CD4-positive, alpha-beta memory T cell (primary cell): Measurements from ENCODE around the gene AHDC1. TPM values are rescaled to one million over a fixed set of nuclear protein-coding genes. Genes with fewer than 3 reads are reported as not detected.
"Not testable (repeated sequence)": the region's sequence is repeated elsewhere in the genome, so short reads cannot be mapped to it uniquely, and the experiment has no call there.

Source experiments
- CTCF ChIA-PET: fragments of 350-600 bp; sonication (Branson Sonifier 250); formaldehyde crosslinking; loops from one replicate; lab custom pipeline; 2021; ENCODE audit warnings: inconsistent platforms; ENCODE audit not compliant: partially characterized antibody; lab: Charles Lee
- POLR2A ChIA-PET: fragments of 350-600 bp; sonication (Branson Sonifier 250); formaldehyde crosslinking; loops from one replicate; lab custom pipeline; 2021; ENCODE audit not compliant: partially characterized antibody; lab: Charles Lee
- DNase-seq, 5 donors: peaks; one replicate each; pipeline versions ENCODE4 v3.0.0 to v3.0.0-alpha.2; 2020 to 2022; ENCODE audit warnings: mixed read lengths in 1 of 5
- H3K27ac ChIP-seq: one replicate; pipeline ENCODE4 v1.7.0; 2013; ENCODE audit warnings: low read depth, low read length
- H3K27me3 ChIP-seq: 2 replicates; pipeline ENCODE4 v1.7.0; 2013; ENCODE audit warnings: mild to moderate bottlenecking, low read length, moderate library complexity; ENCODE audit not compliant: insufficient read depth
- H3K36me3 ChIP-seq: 2 replicates; pipeline ENCODE4 v1.7.0; 2013; ENCODE audit warnings: mild to moderate bottlenecking, low read length, moderate library complexity; ENCODE audit not compliant: insufficient read depth
- H3K4me1 ChIP-seq: 2 replicates; pipeline ENCODE4 v1.7.0; 2013; ENCODE audit warnings: mild to moderate bottlenecking, low read length, moderate library complexity; ENCODE audit not compliant: insufficient read depth
- H3K4me3 ChIP-seq, 2 donors: one replicate each; pipeline ENCODE4 v1.7.0; 2013; ENCODE audit warnings: low read length in 2 of 2, mild to moderate bottlenecking in 1 of 2
- H3K9me3 ChIP-seq, 2 donors: one replicate each; pipeline ENCODE4 v1.7.0; 2013; ENCODE audit warnings: low read length in 2 of 2, control low read depth in 1 of 2; ENCODE audit not compliant: control insufficient read depth in 1 of 2
- H3K27ac Mint-ChIP-seq, 7 donors: one replicate each; pipeline ENCODE4 v1.8.0; 2020 to 2021; ENCODE audit warnings: mixed read lengths in 7 of 7, mild to moderate bottlenecking in 6 of 7, inconsistent platforms in 3 of 7, moderate library complexity in 3 of 7
- H3K27me3 Mint-ChIP-seq, 2 donors: one replicate each; pipeline ENCODE4 v1.8.0; 2020 to 2021; ENCODE audit warnings: mixed read lengths in 2 of 2
- H3K36me3 Mint-ChIP-seq, 2 donors: one replicate each; pipeline ENCODE4 v1.8.0; 2020 to 2021; ENCODE audit warnings: mixed read lengths in 2 of 2, inconsistent platforms in 1 of 2, mild to moderate bottlenecking in 1 of 2
- H3K4me1 Mint-ChIP-seq, 4 donors: one replicate each; pipeline ENCODE4 v1.8.0; 2020 to 2021; ENCODE audit warnings: mixed read lengths in 4 of 4, mild to moderate bottlenecking in 1 of 4
- H3K4me3 Mint-ChIP-seq, 8 donors: one replicate each; pipeline ENCODE4 v1.8.0; 2020 to 2021; ENCODE audit warnings: mixed read lengths in 8 of 8, mild to moderate bottlenecking in 7 of 8, moderate library complexity in 6 of 8, inconsistent platforms in 3 of 8
- H3K9me3 Mint-ChIP-seq, 8 donors: one replicate each; pipeline ENCODE4 v1.8.0; 2020 to 2021; ENCODE audit warnings: mixed read lengths in 8 of 8, mild to moderate bottlenecking in 5 of 8, inconsistent platforms in 3 of 8, moderate library complexity in 1 of 8
- intact Hi-C: fragments of 100-400 bp; cut with micrococcal nuclease; formaldehyde crosslinking; loops from one replicate; pipeline ENCODE4 v1.15.1; 2023
- polyA plus RNA-seq, 2 donors: library from polyadenylated mRNA; unstranded; fragments of 300-500 nt; fragmentation: Illumina TruSeq; gene quantifications; one replicate each; pipeline ENCODE4 v1.2.3, GENCODE V29; 2021
- total RNA-seq, 2 experiments: library from RNA; stranded (reverse); gene quantifications; one replicate each; pipeline ENCODE4 v1.2.3, GENCODE V29; 2021

Gene AHDC1
- total and polyA plus RNA-seq, 4 experiments from 2014 or later, result 0.02 to 19.2 (median 10.0) TPM

DNA sequence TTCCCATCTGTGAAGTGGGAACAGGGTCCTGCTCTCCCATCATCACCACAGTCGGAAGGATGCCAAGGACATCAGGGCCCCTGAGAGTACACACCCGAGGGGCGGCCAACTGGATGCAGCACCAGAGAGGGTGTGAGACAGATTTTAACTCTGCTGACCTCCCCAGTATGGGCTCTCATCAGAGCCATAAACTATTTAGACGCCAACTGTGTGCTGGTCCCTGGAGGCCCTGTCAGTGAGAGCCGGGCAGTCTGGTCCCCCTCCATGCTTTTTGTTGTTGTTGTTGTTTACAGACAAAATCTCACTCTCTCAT is 29.3 kb upstream of the AHDC1 start:
- H3K4me1 ChIP-seq, result peaks cover 75% of the 10 kb centered on the region
- peak overlapping the region in 1 of 2 donors; percentile 38 for H3K4me3 ChIP-seq
- peak overlapping the region; percentile 53 to 91 (median 80) for H3K4me3 Mint-ChIP-seq
- ChIA-PET CTCF (interaction anchor here (1.6 to 5.0 kb wide), 2 partner anchors 15 to 30 kb away, joined by 5 to 13 read pairs; no protein-coding TSS in a partner anchor), POLR2A (interaction anchor here (1.0 to 2.0 kb wide), 3 partner anchors 14 to 30 kb away, joined by 3 to 11 read pairs (median 8); no protein-coding TSS in a partner anchor)
- intact Hi-C loops, result no loop called here
- H3K27ac Mint-ChIP-seq, result peak overlapping the region; percentile 81 to 93 (median 89)
- peaks cover 52 to 92% (median 65%) of the 10 kb centered on the region in 4 donors for H3K4me1 Mint-ChIP-seq
- no peaks in the 10 kb centered on the region for H3K9me3 ChIP-seq
- peak overlapping the region; percentile 62 for H3K27ac ChIP-seq
- no peaks in the 10 kb centered on the region for H3K36me3 Mint-ChIP-seq
- DNase-seq, result no peak
- H3K27me3 Mint-ChIP-seq, result no peaks in the 10 kb centered on the region
- H3K9me3 Mint-ChIP-seq, result no peaks in the 10 kb centered on the region
- H3K36me3 ChIP-seq, result no peaks in the 10 kb centered on the region
- H3K27me3 ChIP-seq, result no peaks in the 10 kb centered on the region

DNA sequence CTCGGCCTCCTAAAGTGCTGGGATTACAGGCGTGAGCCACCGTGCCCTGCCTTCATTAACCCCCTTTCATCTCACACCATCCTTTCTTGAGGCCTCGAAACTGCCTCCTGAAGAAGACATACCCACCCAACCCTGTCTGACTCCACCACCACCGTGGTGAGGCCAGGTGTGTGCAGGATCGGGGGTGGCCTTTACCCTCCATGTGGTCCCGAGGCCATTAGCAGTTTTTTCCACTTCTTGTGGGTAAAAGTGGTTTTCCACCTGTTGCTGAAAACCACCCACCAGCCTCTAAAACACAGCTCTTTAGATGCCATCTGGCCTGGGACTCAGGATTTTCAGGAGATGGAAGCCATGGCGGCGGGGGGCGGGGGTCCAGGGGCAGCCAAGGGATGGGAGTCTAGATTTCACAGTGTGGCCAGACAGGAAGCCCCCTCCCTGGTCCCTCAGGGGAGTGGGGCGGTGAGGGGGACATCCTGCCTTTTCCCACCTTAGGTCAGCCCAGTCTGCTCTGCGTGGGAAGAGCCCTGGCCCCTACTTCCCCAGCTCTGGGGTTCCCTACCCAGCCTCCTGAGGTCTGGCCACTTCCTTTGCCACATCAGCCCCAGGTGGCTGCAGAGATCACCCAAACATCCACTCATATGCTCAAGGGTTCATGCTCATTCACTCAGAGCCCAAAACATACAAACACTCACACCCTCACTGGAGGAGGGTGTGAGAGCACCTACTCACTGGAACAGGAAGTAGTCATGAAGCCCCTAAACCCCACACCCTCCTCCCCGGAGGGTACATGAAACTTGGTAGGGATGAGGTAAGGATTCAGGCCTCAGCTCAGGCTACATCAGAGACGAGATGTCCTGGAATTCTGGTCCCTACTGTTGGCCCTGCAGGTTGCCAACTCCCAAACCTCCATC is 28.7 kb upstream of the AHDC1 start:
- intact Hi-C loops, result no loop called here
- no peak overlapping the region for H3K4me3 ChIP-seq

DNA sequence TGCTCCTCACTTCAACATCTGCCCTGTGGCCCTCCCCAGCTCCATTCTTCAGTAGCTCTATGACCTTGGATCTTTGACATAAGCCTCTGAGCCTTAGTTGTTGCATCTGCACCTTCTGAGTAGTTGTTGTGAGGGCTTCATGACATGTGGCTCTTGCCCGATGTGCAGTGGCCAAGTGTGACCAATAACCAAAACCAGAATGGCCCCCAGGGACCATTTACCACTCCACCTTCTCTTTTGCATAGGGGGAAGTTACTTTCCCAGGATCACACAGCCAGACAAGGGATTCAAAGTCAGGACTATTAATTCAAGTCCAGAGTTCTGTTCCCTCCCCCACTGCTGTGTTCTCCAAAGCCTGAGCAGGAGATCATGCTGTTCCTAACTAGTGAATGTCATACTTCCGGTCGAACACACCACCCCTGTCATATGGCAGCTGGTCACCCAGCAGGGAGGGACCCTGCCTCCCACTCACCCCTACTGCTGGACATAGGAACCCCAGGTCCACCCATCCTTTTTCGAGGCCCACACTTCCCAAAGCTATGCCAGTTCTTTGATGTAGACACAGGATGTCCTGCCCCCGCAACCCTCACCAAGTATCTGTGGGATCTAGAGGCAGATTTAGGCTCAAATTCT is 27.0 kb upstream of the AHDC1 start:
- no peaks in the 10 kb centered on the region for H3K27me3 ChIP-seq
- intact Hi-C loops, result no loop called here
- H3K9me3 Mint-ChIP-seq, result no peaks in the 10 kb centered on the region
- peak overlapping the region in 6 of 7 donors; percentile 36 to 89 (median 72) for H3K27ac Mint-ChIP-seq
- peak overlapping the region; percentile 31 for H3K27ac ChIP-seq
- H3K27me3 Mint-ChIP-seq, result no peaks in the 10 kb centered on the region
- no peak overlapping the region for H3K4me3 ChIP-seq
- H3K9me3 ChIP-seq, result no peaks in the 10 kb centered on the region
- no peaks in the 10 kb centered on the region for H3K36me3 Mint-ChIP-seq
- no peak for DNase-seq
- H3K4me1 ChIP-seq, result peaks cover 65% of the 10 kb centered on the region
- H3K4me3 Mint-ChIP-seq, result peak overlapping the region in 5 of 8 donors; percentile 7 to 91 (median 67)
- ChIA-PET POLR2A (interaction anchor here (0.8 to 1.6 kb wide), 4 partner anchors 12 to 32 kb away, joined by 3 to 5 read pairs (median 4); no protein-coding TSS in a partner anchor), CTCF (interaction anchor here (1.0 to 5.0 kb wide), 5 partner anchors 13 to 32 kb away, joined by 3 to 13 read pairs (median 3); no protein-coding TSS in a partner anchor)
- H3K4me1 Mint-ChIP-seq, result peaks cover 47 to 74% (median 55%) of the 10 kb centered on the region in 4 donors
- no peaks in the 10 kb centered on the region for H3K36me3 ChIP-seq

More for the DNA sequence above, 28.7 kb upstream of the AHDC1 start:
- POLR2A ChIA-PET, result interaction anchor here (0.6 to 2.0 kb wide), 5 partner anchors 14 to 381 kb away, joined by 3 to 11 read pairs (median 4); no protein-coding TSS in a partner anchor
- no peaks in the 10 kb centered on the region for H3K27me3 ChIP-seq
- no peaks in the 10 kb centered on the region for H3K36me3 Mint-ChIP-seq
- H3K9me3 Mint-ChIP-seq, result no peaks in the 10 kb centered on the region
- H3K27ac ChIP-seq, result peak overlapping the region; percentile 62
- H3K27me3 Mint-ChIP-seq, result no peaks in the 10 kb centered on the region
- H3K9me3 ChIP-seq, result no peaks in the 10 kb centered on the region
- peaks cover 75% of the 10 kb centered on the region for H3K4me1 ChIP-seq
- CTCF ChIA-PET, result interaction anchor here (1.4 to 5.0 kb wide), 3 partner anchors 14 to 26 kb away, joined by 3 to 13 read pairs (median 4); no protein-coding TSS in a partner anchor
- H3K4me1 Mint-ChIP-seq, result peaks cover 49 to 88% (median 63%) of the 10 kb centered on the region in 4 donors
- H3K4me3 Mint-ChIP-seq, result peak overlapping the region; percentile 57 to 91 (median 78)
- no peaks in the 10 kb centered on the region for H3K36me3 ChIP-seq
- peak in 1 of 5 donors; percentile 69 for DNase-seq
- H3K27ac Mint-ChIP-seq, result peak overlapping the region; percentile 61 to 93 (median 89)

DNA sequence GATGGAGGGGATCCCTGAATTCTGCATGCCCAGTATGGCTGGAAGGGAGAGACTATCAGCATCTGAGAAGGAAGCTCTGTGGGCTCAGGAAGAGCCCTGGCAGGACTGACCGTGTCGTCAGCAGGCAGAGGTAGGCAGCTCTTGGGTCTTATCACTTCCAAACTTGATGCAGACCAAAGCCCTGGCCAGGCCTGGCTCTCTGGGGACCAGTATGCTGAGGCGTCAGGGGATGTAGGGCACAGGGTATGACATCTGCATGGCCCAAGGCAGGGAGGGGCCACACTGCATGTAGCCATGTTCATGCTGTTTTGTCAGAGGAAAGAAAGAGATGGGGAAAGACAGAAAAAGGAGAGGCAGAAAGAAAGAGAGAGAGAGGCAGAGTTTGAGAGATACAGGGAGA is 24.8 kb upstream of the AHDC1 start:
- Histone ChIP-seq H3K9me3 (no peaks in the 10 kb centered on the region), H3K4me3 (no peak overlapping the region), H3K27ac (no peak overlapping the region), H3K4me1 (peaks cover 62% of the 10 kb centered on the region), H3K36me3 (no peaks in the 10 kb centered on the region), H3K27me3 (no peaks in the 10 kb centered on the region)
- Mint-ChIP-seq H3K27me3 (no peaks in the 10 kb centered on the region), H3K27ac (peak overlapping the region in 2 of 7 donors; percentile 61 to 90), H3K9me3 (no peaks in the 10 kb centered on the region), H3K4me3 (no peak overlapping the region), H3K36me3 (no peaks in the 10 kb centered on the region), H3K4me1 (peaks cover 38 to 55% (median 45%) of the 10 kb centered on the region in 4 donors)
- ChIA-PET POLR2A (interaction anchor here (1.0 to 2.2 kb wide), 3 partner anchors 10 to 34 kb away, joined by 3 to 10 read pairs (median 6); no protein-coding TSS in a partner anchor), CTCF (interaction anchor here (0.8 to 2.8 kb wide), 8 partner anchors 10 to 331 kb away, joined by 3 to 10 read pairs (median 4); no protein-coding TSS in a partner anchor)
- intact Hi-C loops, result no loop called here
- DNase-seq, result no peak

DNA sequence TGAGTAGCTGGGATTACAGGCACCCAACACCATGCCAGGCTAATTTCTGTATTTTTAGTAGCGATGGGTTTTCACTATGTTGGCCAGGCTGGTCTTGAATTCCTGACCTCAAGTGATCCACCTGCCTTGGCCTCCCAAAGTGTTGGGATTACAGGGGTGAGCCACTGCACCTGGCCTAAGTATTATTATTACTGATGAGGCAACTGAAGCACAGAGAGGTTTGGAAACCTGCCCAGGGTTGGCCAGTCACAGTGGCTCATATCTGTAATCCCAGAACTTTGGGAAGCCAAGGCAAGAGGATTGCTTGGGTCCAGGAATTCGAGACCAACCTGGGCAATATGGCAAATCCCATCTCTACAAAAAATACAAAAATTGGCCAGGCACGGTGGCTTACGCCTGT is 23.8 kb upstream of the AHDC1 start:
- DNase-seq, H3K27ac ChIP-seq, H3K4me3 ChIP-seq, POLR2A ChIA-PET, H3K9me3 Mint-ChIP-seq, H3K27me3 Mint-ChIP-seq, H3K9me3 ChIP-seq, H3K4me3 Mint-ChIP-seq, H3K36me3 ChIP-seq, H3K27ac Mint-ChIP-seq, H3K36me3 Mint-ChIP-seq, intact Hi-C loops, H3K27me3 ChIP-seq: not testable (repeated sequence)
- H3K4me1 ChIP-seq, result peaks cover 62% of the 10 kb centered on the region
- H3K4me1 Mint-ChIP-seq, result peaks cover 35 to 45% (median 38%) of the 10 kb centered on the region in 4 donors
- CTCF ChIA-PET, result interaction anchor here (0.8 to 2.8 kb wide), 4 partner anchors 13 to 42 kb away, joined by 4 to 10 read pairs (median 6); no protein-coding TSS in a partner anchor

DNA sequence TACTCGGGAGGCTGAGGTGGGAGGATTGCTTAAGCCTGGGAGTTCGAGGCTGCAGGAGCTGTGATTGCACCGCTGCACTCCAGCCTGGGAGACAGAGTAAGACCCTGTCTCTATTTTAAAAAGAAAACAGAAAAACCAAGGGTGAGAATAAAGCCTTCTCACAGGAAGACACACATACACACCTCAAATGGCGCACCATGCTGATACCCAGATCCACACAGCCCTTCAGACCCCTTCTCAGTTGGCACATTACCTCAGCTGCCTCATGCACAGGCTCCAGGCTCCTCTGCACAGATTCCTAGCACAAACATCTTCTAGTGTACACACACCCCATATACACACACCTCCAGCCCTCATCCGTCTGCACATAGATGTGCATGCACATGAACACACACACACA is 23.1 kb upstream of the AHDC1 start:
- H3K4me3 ChIP-seq, result no peak overlapping the region
- Mint-ChIP-seq H3K36me3 (no peaks in the 10 kb centered on the region), H3K4me1 (peaks cover 30 to 39% (median 33%) of the 10 kb centered on the region in 4 donors), H3K27me3 (no peaks in the 10 kb centered on the region), H3K9me3 (no peaks in the 10 kb centered on the region), H3K27ac (peak overlapping the region in 3 of 7 donors; percentile 18 to 68 (median 61)), H3K4me3 (no peak overlapping the region)
- no peak overlapping the region for H3K27ac ChIP-seq
- H3K9me3 ChIP-seq, result no peaks in the 10 kb centered on the region
- intact Hi-C loops, result no loop called here
- no peak for DNase-seq
- H3K36me3 ChIP-seq, result no peaks in the 10 kb centered on the region
- ChIA-PET POLR2A (no interaction called here), CTCF (no interaction called here)
- peaks cover 55% of the 10 kb centered on the region for H3K4me1 ChIP-seq
- no peaks in the 10 kb centered on the region for H3K27me3 ChIP-seq
